ES-I3 (cell line): ENCODE measurements around the gene NET1.
"Not testable (repeated sequence)": the region's sequence is repeated elsewhere in the genome, so short reads cannot be mapped to it uniquely, and the experiment has no call there.

Experiments used
- H3K36me3 ChIP-seq: 2 replicates; pipeline ENCODE4 v1.6.1; 2013; ENCODE audit warnings: mild to moderate bottlenecking, low read length, control low read depth, moderate library complexity; ENCODE audit not compliant: insufficient read depth
- H3K4me1 ChIP-seq: 2 replicates; pipeline ENCODE4 v1.6.1; 2013; ENCODE audit warnings: mild to moderate bottlenecking, control low read depth, low read length; ENCODE audit not compliant: insufficient read depth
- H3K9ac ChIP-seq: 2 replicates; pipeline ENCODE4 v1.6.1; 2013; ENCODE audit warnings: low read depth, mild to moderate bottlenecking, low read length, moderate library complexity
- H3K9me3 ChIP-seq: 2 replicates; pipeline ENCODE4 v1.6.1; 2013; ENCODE audit warnings: mild to moderate bottlenecking, low read length, moderate library complexity; ENCODE audit not compliant: control insufficient read depth, insufficient read depth

NET1 gene

GRCh38 chr10:5385224-5385623 lies 27.1 kb upstream of the NET1 start:
- H3K36me3 ChIP-seq: peaks cover 3% of the 10 kb centered on the region; the same call in 1 of the 2 replicates
- no peaks in the 10 kb centered on the region for H3K4me1 ChIP-seq
- H3K9me3 ChIP-seq: peaks cover 3% of the 10 kb centered on the region; the same call in 1 of the 2 replicates
- H3K9ac ChIP-seq: no peak overlapping the region

DNA sequence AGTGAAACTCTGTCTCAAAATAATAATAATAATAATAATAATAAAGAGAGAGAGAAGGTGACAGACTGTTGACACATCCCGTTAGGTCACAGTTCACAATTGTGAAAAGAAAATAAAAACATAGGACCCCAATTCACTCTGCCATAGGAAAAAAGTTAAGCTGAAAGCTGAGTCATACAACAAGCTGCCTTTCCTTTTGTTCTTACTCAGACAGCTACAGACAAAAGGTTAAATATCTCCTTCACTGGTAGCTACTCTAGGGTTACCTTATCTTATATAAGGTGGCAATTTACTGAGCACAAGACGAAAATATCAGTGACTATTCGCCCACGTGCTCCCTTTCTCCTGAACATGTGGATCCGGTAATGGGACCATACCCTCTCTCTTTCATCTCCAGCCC lies 25.2 kb upstream of the NET1 start:
- Histone ChIP-seq H3K4me1 (no peaks in the 10 kb centered on the region), H3K9ac (no peak overlapping the region), H3K9me3 (peaks cover 16% of the 10 kb centered on the region), H3K36me3 (peaks cover 3% of the 10 kb centered on the region; the same call in 1 of the 2 replicates)

DNA sequence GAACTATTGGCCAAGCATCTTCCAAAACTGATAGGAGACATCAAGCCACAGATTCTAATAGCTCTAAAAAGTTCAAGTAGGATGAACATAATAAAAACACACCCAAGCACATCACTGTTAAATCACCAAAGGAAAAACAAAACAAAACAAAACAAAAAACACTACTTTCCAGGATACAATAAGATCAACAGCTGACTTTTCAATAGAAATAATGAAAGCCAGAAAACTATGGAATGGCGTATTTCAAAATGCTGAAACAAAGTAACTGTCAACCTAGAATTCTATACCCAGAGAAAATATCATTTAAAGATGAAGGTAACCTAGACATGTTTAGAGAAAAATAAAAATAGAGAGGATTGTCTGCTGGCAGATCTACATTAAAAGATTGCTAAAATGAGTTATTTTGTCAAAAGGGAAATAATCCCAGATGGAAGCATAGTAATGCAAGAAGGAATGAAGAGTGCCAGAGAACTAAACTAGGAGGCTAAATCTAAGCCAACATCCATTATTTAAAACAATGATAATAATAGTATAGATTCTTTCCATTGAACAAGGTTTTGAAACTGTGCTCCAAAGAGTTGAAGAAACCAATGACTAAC lies 21.7 kb upstream of the NET1 start:
- peaks cover 3% of the 10 kb centered on the region; the same call in 1 of the 2 replicates for H3K36me3 ChIP-seq
- no peak overlapping the region for H3K9ac ChIP-seq
- peaks cover 17% of the 10 kb centered on the region for H3K9me3 ChIP-seq
- H3K4me1 ChIP-seq: no peaks in the 10 kb centered on the region

DNA sequence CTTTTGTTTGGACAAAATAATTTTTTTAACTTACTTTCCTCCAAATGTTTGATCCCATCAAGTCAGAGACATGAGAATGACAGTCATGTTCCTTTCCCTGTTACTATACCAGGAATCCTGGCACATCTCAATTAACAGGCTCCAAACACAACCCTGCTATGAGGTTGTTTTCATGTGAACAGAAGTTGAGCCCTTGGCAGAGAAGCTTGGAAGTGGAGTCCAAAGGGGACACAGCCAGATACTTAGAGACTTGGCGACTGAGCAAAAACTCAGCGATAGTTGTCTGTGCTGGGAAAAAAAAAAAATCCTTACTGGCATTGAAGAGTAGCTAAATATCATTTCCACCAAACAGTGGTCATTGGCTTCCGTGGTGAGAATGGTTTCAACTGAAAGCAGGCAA lies 20.6 kb upstream of the NET1 start:
- H3K9me3 ChIP-seq: peaks cover 15% of the 10 kb centered on the region
- no peaks in the 10 kb centered on the region; the same call in 1 of the 2 replicates for H3K36me3 ChIP-seq

GRCh38 chr10:5393529-5393928 lies 18.8 kb upstream of the NET1 start:
- no peaks in the 10 kb centered on the region; the same call in 1 of the 2 replicates for H3K36me3 ChIP-seq
- peaks cover 15% of the 10 kb centered on the region for H3K9me3 ChIP-seq
- H3K4me1 ChIP-seq: no peaks in the 10 kb centered on the region
- no peak overlapping the region for H3K9ac ChIP-seq

More for the DNA sequence above, 20.6 kb upstream of the NET1 start:
- H3K4me1 ChIP-seq: no peaks in the 10 kb centered on the region
- H3K9ac ChIP-seq: no peak overlapping the region

DNA sequence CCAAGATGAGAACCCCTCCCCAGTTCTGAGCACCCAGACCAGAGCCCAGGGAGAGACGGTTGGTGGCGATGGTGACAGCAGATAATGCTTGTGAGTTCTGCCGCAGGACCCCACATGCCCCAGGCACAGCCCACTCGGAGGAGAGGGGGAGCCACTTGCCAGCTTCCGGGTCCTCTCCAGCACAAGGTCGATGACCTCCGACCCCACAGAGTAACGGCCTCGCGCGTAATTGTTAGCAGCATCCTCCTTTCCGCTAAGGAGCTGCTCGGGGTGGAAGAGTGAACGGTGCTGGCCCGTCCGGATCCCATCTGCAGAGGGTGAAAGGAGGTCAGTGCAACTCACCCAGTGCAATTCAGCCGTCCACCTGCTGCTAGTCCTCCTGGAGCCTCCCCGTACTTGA lies 17.2 kb upstream of the NET1 start:
- Histone ChIP-seq H3K9ac (no peak overlapping the region), H3K9me3 (peaks cover 15% of the 10 kb centered on the region), H3K36me3 (no peaks in the 10 kb centered on the region; the same call in 1 of the 2 replicates), H3K4me1 (no peaks in the 10 kb centered on the region)

DNA sequence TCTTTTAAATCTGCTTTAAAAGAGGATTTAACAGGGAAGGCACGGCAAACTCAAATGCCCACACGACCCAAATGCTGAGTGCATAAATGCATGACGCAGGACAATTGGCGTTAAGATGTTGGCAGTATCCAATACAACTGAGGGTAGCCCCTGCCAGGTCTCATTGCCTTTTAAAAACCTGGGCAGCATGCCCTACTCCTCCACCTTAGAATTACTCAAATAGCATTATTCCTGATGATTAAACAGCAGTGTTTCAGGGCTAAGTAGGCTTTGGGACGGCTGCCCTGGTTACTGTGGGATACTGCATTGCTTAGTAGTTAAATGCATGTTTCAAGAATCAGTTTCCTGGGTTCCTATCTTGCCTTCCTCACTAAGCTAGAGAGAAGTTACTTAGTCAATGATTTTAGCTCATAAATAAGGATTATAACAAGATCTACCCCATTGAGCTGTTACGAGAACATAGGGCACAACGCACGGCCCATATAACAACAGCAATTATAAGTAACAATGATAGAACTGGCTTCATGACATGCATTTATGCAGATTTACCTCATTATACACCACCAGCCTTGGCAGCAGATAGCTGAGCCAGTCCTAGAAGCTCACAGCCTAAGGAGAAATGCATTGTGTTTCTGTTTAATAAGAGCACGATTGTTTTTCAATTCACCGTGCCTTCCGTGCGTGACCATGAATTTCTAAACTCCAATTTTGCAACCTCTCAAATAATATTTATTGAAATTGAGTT lies 15.6 kb upstream of the NET1 start:
- H3K9me3 ChIP-seq: peaks cover 6% of the 10 kb centered on the region
- no peaks in the 10 kb centered on the region; the same call in 1 of the 2 replicates for H3K36me3 ChIP-seq
- no peak overlapping the region for H3K9ac ChIP-seq
- H3K4me1 ChIP-seq: no peaks in the 10 kb centered on the region

DNA sequence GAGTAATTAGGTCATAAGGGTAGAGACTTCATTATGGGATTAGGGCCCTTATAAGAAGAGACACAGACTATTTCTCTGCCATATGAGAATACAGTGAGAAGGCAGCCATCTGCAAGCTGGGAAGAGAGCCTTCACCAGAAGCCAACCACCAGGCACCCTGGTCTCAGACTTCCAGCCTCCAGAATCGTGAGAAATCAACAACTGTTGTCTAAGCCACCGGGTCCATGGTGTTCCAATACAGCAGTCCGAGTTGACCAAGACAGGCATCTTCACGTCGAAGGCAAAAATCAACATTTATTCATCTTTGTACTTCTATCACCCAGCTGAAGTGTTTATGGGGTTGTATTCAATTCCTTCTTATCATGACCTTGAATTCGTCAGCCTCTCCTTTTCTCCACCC lies 13.0 kb upstream of the NET1 start:
- Histone ChIP-seq H3K9me3 (no peaks in the 10 kb centered on the region), H3K36me3 (no peaks in the 10 kb centered on the region), H3K9ac (no peak overlapping the region), H3K4me1 (no peaks in the 10 kb centered on the region)

DNA sequence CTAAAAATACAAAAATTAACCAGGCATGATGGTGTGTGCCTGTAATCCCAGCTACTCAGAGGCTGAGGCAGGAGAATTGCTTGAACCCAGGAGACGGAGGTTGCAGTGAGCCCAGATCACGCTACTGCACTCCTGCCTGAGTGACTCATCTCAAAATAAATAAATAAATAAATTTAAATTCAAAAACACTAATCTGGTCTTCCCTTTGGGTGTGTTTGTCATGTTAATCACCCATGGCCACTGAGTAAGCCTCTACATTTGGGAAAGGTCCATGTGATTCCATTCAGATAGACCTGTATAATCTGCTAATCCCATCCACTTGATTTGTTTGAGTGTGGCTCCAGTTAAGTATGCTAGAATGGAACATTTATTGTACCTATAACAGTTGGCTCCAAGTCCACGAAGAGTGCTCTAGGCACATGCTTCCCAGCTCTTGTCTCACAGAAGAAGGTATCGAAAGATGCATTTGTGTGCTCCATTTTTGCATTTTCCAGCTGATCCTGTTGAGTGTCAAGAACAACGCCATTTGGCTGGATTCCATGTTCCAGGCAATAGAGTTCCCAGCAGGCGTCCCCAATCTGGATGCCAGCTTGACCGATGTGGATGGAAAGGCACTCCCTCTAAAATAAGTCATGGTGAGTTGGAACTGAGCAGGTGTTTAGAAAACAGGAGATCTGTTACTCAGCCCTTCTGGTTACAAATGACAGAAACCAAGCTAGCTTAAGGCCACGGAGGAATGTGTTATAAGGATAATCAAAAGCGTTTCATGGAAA lies 11.7 kb upstream of the NET1 start:
- H3K9ac ChIP-seq: no peak overlapping the region
- H3K36me3 ChIP-seq: no peaks in the 10 kb centered on the region
- H3K9me3 ChIP-seq: no peaks in the 10 kb centered on the region
- H3K4me1 ChIP-seq: no peaks in the 10 kb centered on the region

GRCh38 chr10:5402798-5403197 lies 9.6 kb upstream of the NET1 start:
- H3K4me1 ChIP-seq: no peaks in the 10 kb centered on the region
- no peak overlapping the region for H3K9ac ChIP-seq
- no peaks in the 10 kb centered on the region for H3K36me3 ChIP-seq
- H3K9me3 ChIP-seq: peaks cover 6% of the 10 kb centered on the region; the same call in 1 of the 2 replicates

- peaks cover 6% of the 10 kb centered on the region; the same call in 1 of the 2 replicates for H3K9me3 ChIP-seq
- H3K9ac ChIP-seq: no peak within 1 kb of the TSS
- H3K36me3 ChIP-seq: no peaks in the 10 kb centered on the region
- H3K4me1 ChIP-seq: no peaks in the 10 kb centered on the region
Measured at GRCh38 chr10:5404208-5405041, 7.9 kb upstream of the NET1 start, which contains the start of gene TUBAL3. Gene TUBAL3 (minus strand): TSS chr10:5404828. CDS start chr10:5404792, 36 bp downstream.

GRCh38 chr10:5406918-5407317 lies 5.4 kb upstream of the NET1 start:
- Histone ChIP-seq H3K9me3 (peaks cover 6% of the 10 kb centered on the region; the same call in 1 of the 2 replicates), H3K9ac (no peak overlapping the region), H3K4me1 (no peaks in the 10 kb centered on the region)

GRCh38 chr10:5410787-5411186 lies 1.6 kb upstream of the NET1 start:
- H3K9me3 ChIP-seq, H3K36me3 ChIP-seq, H3K4me1 ChIP-seq, H3K9ac ChIP-seq: not testable (repeated sequence)

More at GRCh38 chr10:5406918-5407317, 5.4 kb upstream of the NET1 start:
- no peaks in the 10 kb centered on the region for H3K36me3 ChIP-seq

- no peaks in the 10 kb centered on the region for H3K36me3 ChIP-seq
- H3K4me1 ChIP-seq: no peaks in the 10 kb centered on the region
- H3K9me3 ChIP-seq: peaks cover 4% of the 10 kb centered on the region; the same call in 1 of the 2 replicates
- peak overlapping the region; percentile 70; the same call in 1 of the 2 replicates for H3K9ac ChIP-seq
Measured at GRCh38 chr10:5411941-5412276, 448 bp upstream of the NET1 start.
